GM19397 (cell line): ENCODE measurements around the gene SH2D7.
A peak's percentile ranks its signal among the peaks of the same experiment; 100 is the strongest.

Experiments
- ATAC-seq: cut with Tn5 transposase; IDR thresholded peaks from one replicate; pipeline ENCODE4 v1.9.1; 2021; ENCODE audit warnings: mild to moderate bottlenecking, moderate library complexity; ENCODE audit not compliant: unreplicated experiment

The SH2D7 gene

GRCh38 chr15:78077871-78078210 lies 14.5 kb upstream of the SH2D7 start:
- no peak for ATAC-seq

GRCh38 chr15:78079298-78080087 lies 12.9 kb upstream of the SH2D7 start:
- no peak for ATAC-seq

GRCh38 chr15:78080088-78080460 lies 12.3 kb upstream of the SH2D7 start:
- ATAC-seq: no peak

DNA sequence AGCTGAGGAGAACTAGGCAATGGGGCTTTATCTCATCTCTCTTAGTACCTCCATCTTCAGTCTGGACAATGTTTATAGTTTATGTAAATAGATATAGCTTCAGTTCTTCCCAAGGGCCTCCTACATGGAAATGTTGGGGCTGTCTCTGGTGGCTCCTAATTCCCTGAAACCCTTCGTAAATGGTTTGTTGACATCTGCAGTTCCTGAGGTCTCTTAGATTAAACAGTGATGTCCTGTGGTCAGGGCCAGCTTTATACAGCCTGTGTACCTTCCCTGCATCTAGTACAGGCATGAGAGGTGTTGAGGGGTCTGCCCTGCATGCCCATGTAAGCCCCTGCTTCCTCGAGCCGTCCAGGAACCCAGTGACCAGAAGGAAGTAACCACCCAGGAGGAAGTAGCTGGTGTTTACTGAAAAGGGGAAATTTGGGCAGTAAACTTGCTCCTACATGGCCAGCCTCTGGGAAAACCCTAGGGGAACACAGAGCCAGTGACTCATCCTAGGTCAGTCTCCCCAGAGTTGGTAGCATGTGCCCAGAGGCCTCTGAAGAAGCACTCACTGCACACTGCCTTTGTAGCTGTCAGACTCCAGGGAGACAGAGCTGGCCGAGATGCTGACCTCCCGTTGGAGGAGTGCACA lies 10.1 kb upstream of the SH2D7 start:
- ATAC-seq: no peak

GRCh38 chr15:78082743-78083110 lies 9.6 kb upstream of the SH2D7 start:
- no peak for ATAC-seq

DNA sequence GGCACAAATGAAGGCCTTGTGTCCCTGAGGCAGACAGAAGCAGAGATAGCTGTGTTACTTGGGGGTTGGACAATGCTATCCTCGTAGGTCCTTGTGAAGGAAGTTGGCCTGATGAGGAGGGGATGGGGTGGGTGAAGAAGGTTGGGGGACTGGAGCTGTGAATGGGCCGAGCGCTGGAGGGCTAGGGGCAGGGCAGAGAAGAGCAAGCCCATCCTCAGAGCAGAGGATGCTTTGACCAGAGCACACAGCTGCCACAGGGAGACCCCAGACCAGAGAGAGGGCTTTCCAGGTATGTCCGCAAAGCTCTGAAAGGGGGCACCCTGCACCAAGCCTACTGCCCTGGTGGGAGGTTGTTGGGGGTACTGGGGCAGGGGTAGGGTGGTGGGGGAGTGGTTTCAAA lies 9.2 kb upstream of the SH2D7 start:
- no peak for ATAC-seq

DNA sequence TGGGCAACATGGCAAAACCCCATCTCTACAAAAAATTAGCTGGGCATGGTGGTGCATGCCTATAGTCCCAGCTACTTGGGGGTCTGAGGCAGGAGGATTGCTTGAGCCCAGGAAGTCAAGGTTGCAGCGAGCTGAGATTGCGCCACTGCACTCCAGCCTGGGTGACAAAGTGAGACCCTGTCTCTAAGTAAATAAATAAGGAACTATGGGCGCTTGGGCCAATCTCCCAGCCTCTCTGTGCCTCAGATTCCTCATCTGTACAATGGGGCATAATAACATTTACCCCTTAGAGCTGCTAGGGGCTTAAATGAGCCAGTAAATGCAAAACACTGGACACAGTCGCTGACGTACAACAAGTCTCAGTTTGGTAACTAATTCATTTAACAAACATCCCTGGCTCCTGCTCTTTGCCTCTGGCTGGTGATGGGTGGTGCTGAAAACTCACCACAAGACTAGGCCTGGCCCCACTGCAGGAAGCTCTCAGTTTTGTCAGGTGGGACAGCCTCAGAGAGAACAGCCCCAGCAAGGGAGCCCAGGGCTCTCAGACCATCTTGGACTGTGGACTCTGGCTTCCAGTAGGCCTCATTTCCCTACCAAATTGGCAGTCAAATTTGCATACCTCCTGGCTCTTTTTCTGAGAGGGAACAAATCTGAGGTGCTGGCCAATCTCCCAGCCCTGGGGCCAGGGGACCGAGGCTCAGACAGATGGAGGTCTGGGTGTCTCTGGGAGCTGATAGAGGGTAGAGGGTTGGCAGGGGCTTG lies 8.5 kb upstream of the SH2D7 start:
- ATAC-seq: peak; percentile 57

DNA sequence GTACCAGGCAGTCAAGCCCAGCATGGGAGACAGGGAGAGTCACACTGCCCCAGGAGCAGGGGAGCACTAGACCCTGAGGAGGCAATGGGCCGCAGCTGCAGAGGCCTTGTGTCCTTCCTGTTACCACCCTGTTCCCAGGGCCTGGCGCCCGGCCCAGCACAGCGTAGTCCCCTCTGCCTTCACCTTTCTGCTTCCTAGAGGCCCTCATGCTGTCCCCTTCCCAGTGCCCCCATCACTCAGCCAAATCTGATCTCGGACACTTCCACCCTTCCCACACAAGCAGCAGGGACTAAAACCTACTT lies 8.0 kb upstream of the SH2D7 start:
- no peak for ATAC-seq

- no peak for ATAC-seq
These were observed 6.4 kb upstream of the SH2D7 start for GRCh38 chr15:78085928-78086327.

DNA sequence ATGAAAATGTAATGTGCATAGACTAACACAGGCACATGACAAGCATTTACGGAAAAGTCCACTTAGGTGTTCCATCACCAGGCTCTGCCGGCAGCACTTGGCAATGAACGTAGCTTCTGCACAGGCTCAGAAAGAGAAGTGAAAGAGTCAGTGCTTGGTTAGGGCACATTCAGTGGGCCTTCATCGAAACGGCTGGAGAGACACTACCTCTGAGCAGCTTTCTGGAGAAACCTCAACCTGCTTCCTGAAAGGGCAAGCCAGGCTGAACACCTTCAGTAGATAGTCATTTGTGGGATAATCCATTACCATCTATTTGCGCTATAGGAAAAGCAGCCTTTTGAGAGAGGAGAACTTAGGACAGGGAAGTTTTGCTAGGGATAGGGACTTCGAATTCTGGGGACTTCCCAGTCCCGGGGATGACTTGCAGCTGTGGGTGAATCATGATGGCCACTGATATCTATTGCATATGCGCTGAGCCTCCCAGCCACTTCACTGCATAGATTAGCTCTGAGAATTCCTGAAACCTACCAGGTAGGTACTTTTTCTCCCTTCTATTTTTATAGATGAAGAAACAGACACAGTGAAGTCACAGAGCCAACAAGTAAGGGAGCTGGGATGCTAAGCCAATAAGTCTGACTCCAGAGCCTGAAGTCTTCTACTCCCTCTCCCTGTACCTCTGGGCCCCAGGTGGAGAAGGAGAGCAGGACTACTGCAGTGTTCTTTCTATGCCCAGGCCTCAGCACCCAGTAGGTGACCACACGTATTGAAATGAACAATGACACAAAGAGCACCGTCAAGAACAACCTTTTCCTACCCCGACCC lies 4.2 kb upstream of the SH2D7 start:
- no peak for ATAC-seq

DNA sequence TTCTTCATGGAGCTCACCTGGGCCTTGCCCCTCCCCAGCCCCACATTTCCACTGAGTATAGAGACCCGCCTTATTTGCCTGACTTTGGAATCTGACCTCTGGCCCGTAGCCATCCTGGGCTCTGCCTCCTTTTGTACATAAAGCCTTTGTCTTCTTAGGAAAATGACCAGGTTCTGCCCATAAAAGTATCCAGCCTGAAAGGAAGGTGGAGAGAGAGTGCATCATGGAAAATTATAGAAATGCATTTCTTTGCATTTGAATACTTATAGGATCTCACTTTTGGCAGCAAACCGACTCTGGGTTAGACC lies 3.6 kb upstream of the SH2D7 start:
- no peak for ATAC-seq

- no peak for ATAC-seq
These were observed 1.8 kb upstream of the SH2D7 start for GRCh38 chr15:78090422-78091063.

DNA sequence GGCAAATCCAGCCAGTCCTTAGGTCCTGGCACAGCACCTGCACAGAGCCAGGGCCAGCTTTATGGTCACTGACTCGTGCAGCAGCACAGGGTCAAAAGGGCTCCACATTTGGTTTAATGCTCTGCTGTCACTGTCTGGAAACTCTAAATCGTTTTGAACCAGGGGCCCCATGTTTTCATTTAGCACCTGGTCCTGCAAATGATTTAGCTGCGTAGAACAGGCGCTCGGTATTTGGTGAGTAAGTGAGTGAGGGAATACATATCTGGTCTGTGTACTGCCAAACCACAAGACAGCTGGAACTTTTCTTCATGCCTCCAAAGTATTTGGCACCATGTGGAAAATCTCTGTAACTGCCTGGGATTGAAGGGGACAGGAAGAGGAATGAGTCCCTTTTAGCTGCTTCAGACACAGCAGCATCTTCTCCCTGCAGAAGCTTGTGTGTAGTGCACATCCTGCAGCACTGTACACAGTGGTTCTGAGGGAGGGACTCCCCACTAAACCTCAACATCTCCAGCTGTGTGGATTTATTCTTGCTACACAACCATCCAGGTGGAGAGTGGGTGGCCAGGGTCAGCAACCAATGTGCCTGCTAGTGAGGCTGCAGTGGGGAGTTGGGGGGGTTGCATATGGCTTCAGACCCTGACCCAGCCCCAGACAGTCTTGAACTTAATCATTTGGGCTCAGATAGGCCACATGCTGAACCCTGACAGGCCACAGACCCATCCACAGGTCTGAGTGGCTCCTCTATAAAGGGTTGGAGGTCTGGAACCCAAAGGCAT lies 1.1 kb downstream of the SH2D7 start:
- ATAC-seq: no peak

GRCh38 chr15:78097667-78098066 lies 5.3 kb downstream of the SH2D7 start:
- ATAC-seq: no peak

DNA sequence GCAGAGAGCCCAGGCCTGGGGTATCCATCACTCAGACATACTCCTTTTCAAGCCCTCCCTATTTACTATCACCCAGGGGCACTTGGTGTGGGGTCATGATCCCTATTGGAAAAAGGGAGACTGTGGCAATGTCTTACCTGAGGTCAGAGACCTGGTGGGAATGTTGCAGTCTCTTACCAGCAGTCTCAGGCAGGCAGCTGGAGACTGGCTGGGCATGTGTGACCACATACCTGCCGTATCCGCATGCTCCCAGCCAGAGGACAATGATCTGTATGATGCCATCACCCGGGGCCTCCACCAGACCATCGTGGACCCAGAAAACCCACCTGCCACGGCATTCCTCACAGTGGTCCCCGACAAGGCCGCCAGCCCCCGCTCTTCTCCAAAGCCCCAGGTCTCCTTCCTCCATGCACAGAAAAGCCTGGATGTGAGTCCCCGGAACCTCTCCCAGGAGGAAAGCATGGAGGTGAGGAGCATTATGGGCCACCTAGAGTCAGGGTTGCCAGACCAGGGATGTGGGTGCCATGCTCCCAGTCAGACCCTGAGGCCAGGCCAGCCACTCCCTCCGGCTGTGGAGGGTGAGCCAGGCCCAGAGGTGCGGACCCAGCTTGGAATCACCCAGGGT lies 5.9 kb downstream of the SH2D7 start:
- no peak for ATAC-seq

DNA sequence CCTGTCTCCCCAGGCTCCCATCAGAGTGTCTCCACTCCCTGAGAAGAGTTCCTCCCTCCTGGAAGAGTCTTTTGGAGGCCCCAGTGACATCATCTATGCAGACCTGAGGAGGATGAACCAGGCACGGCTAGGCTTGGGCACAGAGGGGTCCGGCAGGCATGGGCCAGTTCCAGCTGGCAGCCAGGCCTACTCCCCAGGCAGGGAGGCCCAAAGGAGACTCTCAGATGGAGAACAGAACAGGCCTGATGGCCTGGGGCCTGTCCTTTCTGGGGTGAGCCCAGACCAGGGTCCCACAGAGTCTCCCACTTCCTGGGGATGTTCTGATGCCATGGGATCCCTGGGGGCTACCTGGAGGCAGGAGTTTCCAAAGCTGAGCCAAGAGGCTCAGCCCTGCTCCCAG lies 8.5 kb downstream of the SH2D7 start:
- no peak for ATAC-seq

DNA sequence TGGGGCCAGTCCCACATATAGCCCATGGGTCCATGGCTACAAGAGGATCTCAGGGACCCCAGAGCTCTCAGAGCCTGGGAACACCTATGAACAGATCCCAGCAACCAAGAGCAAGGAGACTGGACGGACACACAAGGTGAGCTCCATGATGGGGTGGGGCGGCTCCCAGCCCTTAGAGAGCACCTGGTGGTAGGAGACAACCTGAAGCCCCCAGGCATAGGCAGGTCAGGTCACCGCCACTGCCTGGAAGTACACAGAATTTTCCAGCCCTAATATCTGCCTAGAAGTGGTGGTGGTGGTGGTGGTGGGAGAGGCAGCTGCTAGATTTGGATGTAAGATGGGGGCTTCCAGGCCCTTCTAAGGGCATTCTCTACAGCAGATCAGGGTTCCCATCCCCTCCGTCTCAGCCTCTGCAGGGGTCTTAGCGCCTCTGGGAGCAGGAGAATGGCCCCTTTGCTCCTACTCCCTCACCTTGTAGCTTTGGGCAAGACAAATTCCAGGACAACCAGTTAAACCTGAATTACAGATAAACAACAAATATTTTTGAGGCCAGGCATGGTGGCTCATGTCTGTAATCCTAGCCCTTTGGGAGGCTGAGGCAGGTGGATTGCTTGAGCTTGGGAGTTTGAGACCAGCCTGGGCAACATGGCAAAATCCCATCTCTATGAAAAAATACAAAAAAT lies 9.2 kb downstream of the SH2D7 start:
- ATAC-seq: no peak

DNA sequence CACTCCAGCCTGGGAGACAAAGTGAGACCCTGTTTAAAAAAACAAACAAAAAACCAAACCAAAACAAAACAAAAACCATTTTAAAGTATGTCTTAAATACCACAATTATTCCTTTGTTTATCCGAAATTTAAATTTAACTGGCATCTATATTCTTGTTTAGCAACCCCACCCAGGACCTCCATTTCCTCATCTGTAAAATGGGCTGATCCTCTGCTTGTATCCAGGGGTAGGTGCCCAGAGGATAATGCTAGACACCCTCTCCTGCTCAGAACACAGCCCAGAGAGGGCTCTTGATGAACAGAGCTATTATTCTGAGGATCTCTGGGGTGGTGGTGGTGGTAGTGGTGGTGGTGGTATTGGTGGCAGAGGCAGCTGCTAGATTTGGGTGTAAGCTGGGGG lies 9.8 kb downstream of the SH2D7 start:
- no peak for ATAC-seq

DNA sequence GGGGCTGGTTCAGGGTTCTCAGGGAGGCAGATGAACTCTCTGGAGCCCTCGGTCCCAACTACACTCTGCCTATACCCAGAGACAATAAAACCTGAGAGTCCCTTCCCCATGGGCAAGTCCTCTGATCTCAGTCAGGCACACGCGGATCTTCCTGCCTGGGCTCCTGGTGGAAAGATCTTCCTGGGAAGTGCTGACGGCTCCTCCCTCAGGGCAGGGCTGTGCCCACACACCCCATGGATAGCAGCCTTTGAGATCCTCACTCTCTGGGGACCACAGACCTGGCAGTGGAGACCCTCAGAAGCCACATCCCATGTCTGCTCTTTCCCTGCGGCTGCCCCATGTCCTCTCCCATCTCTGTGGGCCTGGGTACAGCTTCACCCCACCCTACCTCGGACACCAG lies 10.4 kb downstream of the SH2D7 start:
- ATAC-seq: no peak
